GM21528 (cell line): Measurements from ENCODE around the gene MCL1.
A peak's percentile ranks its signal among the peaks of the same experiment; 100 is the strongest.
"Not testable (repeated sequence)": the region's sequence is repeated elsewhere in the genome, so short reads cannot be mapped to it uniquely, and the experiment has no call there.

Experiments used
- ATAC-seq: cut with Tn5 transposase; IDR thresholded peaks from one replicate; pipeline ENCODE4 v1.9.1; 2021; ENCODE audit warnings: mild to moderate bottlenecking, moderate library complexity; ENCODE audit not compliant: unreplicated experiment, low FRiP score

The MCL1 gene

DNA sequence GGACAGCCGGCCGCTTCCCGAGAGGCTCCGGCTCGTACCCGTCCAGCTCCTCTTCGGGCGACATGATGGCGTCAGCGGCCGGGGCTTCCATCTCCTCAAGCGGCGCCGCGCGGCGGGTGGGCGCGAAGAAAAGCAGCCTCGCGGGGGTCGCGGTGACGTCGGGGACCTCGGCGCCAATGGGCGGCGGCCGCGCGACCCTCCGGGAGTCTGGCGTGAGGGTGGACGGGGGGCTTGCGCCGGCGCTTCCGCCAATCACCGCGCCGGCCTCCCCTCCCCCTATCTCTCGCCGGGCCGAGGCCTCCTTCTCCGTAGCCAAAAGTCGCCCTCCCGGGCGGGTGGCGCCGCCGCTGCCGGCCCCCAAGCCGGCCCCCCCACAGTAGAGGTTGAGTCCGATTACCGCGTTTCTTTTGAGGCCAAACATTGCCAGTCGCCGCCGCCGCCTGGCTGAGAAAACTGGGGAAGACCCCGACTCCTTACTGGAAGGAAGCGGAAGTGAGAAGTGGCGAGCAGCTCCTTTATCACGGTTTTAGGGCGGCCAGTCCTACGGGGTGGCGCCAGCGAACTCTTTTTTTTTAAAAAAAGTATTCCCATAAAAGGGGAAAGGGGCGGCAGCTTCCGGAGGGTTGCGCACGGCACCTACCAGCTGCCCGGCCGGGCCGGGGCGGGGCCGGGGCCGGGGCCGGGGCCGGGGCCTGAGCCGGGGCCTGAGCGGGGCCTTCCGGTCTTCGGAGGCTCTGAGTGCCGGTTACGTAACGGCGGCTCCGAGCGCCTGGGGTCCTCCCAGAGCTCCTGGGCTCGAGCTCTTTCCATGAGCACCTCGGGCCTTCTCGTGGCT is at the start of gene MCL1:
TSS of gene MCL1 (minus strand) at position 501 of the 835 bp plus-strand sequence. CDS start at position 421, 80 bp downstream.
- ATAC-seq = peak; percentile 88

DNA sequence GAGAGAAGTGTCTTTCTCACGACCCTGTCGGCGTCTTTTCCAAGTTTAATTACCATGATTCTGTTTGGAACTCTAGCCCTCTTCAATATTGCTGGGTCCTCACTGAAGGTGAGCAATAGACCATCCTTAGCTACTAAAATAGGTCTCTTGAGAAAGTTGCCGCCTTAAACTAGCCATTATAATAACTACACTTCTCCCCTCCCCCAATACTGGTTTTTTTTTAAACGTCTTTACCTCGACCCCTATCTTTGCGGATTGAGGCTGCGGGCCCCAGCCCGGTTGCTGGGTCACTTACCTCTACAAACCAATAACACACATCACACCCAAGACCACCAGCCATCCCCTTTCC is 49.3 kb upstream of the MCL1 start:
- ATAC-seq = no peak

DNA sequence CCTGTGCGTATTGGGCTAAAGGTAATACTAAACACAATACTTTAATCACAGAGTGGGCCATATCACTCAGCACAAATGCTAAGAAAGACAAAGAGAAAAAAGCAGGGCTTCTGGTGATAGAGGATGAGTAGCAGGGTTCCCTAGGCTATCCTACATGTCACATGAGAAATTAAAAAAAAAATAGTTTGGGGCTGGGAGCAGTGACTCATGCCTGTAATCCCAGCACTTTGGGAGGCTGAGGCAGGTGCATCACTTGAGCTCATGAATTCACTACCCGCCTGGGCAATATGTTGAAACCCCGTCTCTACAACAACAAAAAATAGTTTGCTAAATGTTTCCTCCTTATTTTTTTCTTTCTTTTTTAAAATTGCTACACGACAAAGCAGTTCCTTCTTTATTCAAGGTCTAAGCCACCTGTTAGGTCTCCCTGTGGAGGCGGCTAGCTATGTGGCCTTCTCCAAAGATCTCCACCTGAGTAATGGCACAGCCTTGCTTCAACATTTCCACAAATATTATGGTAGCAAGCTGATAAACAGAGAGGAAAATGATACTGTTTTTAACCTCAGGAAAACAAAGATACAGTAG is 48.5 kb upstream of the MCL1 start:
- ATAC-seq = no peak

DNA sequence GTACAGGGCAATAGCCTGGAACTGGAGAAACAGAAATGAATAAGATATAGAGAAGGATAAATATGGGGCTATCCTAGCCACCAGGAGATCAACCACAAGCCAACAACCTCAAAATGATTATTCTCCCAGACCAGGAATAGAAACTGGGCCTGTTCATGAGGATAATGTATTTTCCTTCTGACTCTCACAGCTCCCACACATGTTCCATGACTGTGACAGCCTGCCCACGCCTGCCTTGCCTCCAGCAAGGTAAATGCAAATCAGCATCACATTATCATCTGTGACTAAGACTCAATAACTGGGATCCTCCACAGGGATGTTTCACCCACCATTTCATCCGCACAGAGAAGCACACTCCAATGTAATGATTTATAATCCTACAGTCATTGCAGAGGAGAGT is 46.7 kb upstream of the MCL1 start:
- no peak for ATAC-seq

DNA sequence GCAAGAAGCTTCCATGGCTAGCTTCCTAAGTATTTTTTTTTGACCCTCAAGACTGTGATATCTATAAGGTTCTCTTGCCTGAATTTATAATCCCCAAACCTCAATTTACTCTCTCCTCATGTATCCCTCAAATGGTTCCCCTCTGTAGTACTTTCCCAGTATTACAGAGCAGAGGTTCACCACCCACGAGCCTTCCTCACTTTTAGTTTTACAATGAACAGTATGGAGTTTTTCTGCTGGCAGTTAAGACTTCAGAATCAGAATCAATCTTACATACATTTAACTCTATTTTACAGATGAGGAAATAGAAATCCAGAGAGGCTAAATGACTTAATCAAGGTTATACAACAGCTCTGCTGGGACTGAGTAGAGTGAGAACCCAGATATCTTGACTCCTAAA is 45.1 kb upstream of the MCL1 start:
- not testable (repeated sequence) for ATAC-seq

DNA sequence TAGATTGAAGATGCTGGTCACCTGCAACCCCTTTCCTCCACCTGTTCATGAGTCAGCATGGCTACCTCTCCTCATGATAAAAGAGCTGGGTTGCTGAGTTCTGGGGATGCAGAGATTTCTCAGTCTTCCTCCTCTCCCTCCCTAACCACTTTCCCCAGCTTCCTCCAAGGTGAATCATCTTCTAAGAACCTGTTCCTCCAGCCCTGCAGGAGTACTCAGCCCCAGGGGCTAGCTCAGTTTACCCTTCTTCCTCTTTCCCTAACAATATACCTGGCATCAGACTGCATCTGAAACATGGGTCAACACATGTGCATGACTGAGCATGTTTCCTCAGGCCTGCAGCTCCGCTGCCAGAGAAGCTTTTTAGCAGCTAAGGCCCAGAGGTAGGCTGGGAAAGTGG is 44.7 kb upstream of the MCL1 start:
- not testable (repeated sequence) for ATAC-seq

DNA sequence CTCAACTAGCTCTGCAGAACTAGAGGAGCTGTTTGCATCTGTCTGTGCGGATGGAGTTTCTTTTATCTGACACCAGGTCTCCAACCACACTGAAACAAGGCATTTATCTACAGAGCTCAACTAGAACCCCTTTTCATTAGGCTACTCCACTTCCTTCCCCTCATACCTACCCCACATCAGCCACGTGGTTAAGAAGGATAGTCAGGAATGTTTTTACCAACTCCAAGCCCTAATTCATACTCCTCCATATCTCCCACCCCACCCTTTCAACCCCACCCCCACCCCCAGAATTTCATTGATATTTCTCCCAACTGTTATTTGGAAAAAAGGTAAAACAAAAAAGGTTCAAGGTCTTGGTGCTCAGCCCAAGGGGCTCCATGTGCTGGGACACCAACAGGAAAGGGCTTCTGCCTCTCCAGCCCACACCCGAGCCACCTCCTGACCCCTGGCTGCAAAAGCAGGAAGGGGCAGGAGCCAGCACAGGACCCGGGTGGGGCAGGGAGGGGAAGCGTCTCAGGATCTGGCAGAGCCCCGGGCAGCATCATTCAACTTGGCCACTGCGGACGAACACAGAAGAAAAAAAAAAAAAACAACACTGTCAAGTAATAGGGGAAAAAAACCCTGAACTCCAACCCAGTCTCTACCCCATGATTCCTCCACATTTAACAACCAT is 43.0 kb upstream of the MCL1 start:
- ATAC-seq = no peak

DNA sequence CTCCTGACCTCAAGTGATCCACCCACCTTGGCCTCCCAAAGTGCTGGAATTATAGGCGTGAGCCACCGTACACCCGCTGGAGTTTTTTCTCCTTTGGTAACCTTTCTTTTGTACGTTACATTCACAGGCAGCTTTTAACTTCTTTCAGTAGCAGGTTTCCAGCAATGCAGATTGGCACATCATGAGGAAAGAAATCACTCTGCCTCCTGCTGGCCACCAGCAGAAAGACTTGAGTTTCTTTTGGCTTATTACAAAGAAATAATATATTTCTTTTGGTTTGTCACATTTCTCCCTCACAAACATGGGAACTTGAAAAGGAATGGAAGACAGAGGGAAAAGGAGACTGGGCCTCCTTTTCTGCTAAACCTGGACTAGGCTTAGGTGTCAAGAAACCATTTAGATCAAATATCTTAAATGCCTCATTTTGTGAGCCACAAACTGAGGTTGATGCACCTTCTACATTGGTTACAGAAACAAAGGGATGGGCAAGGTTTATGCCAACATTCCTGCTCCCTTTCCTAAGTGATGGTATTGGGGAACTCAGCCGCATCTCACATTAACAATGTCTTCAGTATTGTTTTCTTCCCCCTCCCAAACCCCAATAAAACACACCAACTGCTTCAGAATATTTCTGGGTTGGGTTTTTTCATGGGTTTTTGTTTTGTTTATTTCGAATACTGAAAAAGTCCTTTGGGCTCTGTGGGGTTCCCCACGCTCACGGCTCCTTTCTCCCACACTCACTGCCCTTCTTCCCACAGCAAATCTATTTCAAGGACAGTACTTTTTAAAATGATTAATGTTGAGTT is 42.3 kb upstream of the MCL1 start:
- ATAC-seq = no peak

DNA sequence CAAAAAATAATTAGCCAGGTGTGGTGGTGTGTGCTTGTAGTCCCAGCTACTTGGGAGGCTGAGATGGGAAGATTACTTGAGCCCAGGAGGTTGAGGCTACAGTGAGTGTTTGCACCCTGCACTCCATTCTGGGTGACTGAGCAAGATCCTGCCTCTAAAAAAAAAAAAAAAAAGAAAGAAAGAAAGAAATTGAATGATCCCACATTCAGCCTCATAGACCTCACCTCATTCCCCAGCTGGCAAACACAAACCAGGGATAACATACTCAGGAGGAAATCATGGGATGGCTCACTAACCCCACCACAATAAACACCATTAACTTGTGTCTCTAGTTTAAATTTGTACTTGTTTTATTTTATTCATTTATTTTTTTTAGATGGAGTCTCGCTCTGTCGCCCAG is 41.5 kb upstream of the MCL1 start:
- ATAC-seq = no peak

DNA sequence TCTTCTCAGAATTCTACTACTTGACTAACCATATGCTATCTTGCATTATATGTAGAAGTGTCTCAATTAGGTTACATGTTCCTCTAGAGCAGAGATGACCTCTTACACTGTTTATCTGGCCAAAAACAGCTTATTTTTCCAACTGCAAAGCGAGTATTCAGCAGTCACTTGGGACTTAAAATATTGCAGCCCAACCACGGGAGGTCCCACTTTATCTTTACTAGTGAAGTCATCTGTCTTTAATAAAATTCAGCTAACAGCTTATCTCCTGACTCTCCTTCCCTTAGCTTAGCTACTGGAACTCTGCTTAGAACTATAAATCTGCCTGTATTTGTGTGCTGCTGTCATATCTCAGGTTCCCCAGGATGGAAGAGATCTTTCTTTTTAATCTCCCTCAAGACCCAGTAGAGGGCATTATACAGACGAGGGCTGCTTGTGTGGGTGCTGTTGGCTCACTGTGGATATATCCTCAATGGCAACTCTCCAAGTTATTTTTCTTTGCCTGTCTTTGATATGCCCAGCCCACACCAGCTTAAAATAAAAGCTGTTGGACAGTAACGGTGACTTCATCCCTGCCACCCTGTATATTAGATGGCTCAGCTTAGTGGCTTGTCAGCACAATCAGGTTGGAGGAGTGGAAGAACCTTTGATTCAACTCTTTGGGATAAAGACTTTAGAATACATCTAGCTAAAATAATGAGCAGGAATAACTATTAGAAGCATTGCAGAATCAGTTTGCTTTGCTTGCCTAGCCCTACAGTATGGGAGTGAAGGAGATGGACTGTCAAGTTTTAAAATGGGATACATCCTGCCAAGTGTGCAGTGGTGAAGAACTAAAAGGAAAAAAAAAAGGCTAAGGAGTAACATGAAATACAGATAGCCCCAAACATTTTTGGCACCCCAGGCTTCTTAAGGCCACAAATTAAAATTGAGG is 40.4 kb upstream of the MCL1 start:
- no peak for ATAC-seq

DNA sequence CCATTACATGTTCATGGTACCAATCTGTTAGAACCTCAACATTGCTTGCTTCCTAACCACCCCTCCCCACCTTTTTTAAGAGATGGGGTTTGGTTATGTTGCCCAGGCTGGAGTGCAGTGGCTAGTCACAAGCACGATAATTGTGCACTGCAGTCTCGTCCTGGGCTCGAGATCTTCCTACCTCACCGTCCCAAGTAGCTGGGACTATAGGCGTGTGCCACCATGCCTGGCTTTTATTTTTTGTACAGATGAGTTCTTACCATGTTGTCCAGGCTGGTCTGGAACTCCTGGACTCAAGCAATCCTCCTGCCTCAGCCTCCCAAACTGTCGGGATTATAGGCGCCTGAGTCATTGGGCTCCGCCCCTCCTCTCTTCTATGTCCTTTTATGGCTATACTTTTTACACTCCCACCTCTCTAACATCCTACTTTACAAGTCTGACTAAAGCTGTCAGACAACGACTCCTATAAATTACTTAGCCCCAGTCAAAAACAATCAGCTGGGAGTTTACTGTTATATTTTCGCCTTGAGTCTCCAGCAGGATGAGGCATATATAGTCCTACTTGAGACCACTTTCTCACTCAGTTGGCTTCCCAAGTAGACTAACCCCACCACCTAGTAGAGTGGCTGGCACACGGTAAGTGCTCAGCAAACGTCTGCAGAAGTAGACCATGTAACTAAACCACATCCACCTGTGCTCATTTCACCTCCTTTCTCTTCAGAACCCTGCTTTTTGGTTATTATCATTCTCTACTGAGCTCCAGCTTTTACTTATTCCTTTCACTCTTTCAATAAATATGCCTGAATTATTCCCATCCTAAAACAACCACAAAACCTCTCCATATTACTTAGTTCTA is 36.2 kb upstream of the MCL1 start:
- no peak for ATAC-seq

DNA sequence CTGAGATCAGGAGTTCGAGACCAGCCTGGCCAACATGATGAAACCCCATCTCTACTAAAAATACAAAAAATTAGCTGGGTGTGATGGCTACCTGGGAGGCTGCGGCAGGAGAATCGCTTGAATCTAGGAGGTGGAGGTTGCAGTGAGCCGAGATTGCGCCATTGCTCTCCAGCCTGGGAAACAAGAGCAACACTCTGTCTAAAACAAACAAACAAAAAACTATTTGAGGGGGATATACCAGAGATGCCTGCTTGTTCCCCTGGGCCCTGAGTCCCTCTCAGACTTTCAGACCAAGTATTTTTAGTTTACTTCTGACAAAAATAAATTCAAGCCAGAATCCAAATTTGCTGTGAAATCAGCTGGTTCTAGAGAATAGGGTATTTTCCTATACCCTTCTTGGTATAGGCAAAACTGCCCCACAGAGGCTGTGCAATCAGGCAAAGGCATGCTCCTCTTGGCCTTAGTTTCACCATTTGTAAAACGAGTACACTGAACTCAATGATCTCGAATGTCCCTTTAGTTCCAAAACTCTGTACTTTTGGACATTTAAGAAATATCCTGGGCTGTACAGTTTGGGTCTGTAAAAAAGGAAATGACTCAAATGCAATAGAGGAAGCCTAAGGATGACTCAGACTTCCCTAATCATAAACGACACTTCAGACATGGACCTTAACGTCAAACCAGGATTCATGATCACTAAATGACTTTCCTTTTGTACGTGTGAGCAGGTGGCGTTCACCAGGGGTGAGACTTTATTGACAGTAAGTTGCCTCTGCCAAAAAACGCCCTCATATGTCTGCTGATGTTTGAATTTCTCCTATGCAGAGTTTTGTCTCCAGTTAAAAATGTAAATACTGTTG is 33.9 kb upstream of the MCL1 start:
- ATAC-seq = peak; percentile 43

DNA sequence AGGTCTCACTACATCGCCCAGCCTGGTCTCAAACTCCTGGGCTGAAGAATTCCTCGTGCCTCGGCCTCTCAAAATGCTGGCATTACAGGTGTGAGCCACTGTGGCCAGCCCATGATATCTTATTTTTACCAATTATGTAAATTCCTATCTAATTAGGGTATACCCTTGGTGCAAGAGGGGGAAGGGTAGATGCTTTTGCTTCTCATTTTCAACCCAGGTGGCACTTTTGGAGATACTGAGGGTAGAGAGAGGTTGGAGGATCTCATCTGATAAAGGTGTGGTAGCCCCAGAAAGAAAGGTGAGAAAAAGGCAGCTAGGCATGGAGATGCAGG is 32.6 kb upstream of the MCL1 start:
- ATAC-seq = no peak

DNA sequence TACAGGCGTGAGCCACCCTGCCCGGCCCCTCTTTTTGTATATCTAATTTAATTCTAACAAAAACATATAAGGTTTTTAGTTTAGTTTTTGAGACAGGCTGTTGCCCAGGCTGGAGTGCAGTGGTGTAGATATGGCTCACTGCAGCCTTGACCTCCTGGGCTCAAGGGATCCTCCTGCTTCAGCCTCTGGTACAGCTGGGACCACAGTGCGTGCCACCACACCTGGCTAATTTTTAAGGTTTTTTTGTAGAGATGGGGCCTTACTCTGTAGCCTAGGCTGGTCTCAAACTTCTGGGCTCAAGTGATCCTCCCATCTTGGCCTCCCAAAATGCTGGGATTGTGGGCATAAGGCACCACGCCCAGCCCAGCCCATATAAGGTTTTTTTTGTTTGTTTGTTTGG is 31.2 kb upstream of the MCL1 start:
- no peak for ATAC-seq

DNA sequence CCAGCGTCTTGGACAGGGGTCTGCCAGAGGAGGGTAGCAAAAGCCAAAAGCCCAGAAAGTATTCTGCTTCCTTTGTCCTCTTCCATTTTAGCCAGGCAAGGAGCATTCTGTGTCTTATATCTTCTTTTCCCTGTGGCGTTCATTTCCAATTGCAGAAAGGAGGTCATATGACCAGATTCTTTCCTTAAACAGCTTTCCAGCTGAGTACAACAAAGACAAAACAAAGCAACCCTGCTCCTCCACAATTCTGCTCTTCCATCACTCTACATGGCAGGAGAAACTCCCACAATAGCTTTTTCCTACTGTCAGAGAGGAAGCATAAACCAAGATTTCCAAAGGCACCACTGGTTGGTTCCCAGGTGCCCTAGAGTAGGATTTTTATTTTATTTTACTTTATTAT is 30.3 kb upstream of the MCL1 start:
- no peak for ATAC-seq

DNA sequence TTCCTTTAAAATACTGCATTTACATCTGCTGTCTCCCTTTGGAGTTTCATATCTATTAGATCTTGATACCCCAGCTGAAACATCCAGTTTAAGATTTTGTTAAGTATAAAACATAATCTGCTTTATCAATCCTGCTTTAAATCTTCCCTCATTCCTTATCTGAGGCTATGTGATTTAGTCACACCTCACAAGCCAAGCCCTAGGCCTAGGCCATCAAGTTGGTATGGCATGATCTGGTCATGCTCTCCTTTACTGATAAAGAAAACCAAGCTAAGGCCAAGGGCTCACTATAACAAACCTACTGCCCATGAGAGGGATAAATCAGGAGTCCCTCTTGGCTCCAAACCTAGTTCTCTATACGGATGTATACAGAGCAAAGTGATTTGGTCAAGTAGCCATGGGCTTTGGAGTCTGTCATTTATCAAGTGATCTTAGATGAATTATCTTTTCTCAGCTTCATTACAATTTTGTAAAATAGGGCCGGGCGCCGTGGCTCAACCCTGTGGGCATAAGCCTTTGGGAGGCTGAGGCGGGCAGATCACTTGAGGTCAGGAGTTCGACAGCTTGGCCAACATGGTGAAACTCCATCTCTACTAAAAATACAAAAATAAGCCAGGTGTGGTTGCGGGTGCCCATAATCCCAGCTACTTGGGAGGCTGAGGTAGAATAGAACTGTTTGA is 27.2 kb upstream of the MCL1 start:
- no peak for ATAC-seq

DNA sequence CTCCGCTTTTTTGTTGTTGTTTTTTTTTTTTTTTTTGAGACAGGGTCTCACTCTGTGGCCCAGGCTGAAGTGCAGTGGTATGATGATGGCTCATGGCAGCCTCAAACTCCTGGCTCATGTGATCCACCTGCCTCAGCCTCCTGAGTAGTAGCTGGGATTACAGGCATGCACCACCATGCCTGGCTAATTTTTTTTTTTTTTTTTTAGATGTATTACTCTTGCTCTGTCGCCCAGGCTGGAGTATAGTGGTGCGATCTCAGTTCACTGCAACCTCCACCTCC is 26.0 kb upstream of the MCL1 start:
- ATAC-seq = not testable (repeated sequence)

DNA sequence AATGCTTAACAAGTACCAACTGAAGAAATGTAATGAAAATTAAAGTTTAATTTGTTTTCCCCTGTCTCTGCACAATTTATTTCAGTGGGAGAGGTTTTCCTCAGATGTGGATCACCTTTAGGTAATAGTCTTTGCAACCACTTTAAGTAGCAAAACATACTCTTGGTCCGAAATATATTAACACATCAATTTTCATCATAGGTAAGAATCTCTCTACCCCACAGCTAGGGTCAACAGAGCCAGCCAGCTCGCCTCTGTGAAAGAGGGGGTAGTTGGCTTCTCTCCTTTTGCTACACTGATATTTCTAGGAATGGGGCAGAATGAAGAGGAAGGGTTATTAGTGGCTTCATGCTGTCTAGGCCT is 24.8 kb upstream of the MCL1 start:
- ATAC-seq = no peak
